Peyer's patch (tissue), 4 donors: ENCODE data around the gene PMM1. TPM values are rescaled to one million over a fixed set of nuclear protein-coding genes. Genes with fewer than 3 reads are reported as not detected.

Experiments
- DNase-seq, 3 donors: peaks; one replicate each; pipeline ENCODE4 v3.0.0-alpha.2; 2017 to 2019
- H3K27ac ChIP-seq, 4 donors: fragments of 200-600 bp; sonication (generic); one replicate each; pipeline ENCODE4 v1.5.1; 2016 to 2019
- H3K27me3 ChIP-seq, 2 donors: fragments of 200-600 bp; sonication (generic); one replicate each; pipeline ENCODE4 v1.5.1; 2019
- H3K36me3 ChIP-seq, 3 donors: fragments of 200-600 bp; sonication (generic); one replicate each; pipeline ENCODE4 v1.5.1; 2016 to 2019
- H3K4me1 ChIP-seq, 4 donors: fragments of 200-600 bp; sonication (generic); one replicate each; pipeline ENCODE4 v1.5.1; 2016 to 2019
- H3K4me3 ChIP-seq, 4 donors: fragments of 200-600 bp; sonication (generic); 1 replicate in 3 of 4; 2 replicates in 1 of 4; pipeline ENCODE4 v1.5.1; 2016 to 2019; ENCODE audit warnings: mild to moderate bottlenecking in 1 of 4
- H3K9me3 ChIP-seq, 4 donors: fragments of 200-600 bp; sonication (generic); one replicate each; pipeline ENCODE4 v1.5.1; 2016 to 2019; ENCODE audit warnings: mild to moderate bottlenecking in 1 of 4
- CTCF ChIP-seq, 6 experiments: fragments of 450-650 bp in 4 of 6; fragments of 200-600 bp in 2 of 6; sonication (generic) in 1 of 6; IDR thresholded peaks; one replicate each; pipeline ENCODE4 v1.5.1; 2017 to 2019; ENCODE audit warnings: antibody characterized with exemption in 6 of 6, mild to moderate bottlenecking in 3 of 6, moderate library complexity in 1 of 6
- POLR2A ChIP-seq, 2 donors: fragments of 450-650 bp; IDR thresholded peaks; one replicate each; pipeline ENCODE4 v1.5.1; 2017; ENCODE audit warnings: antibody characterized with exemption in 2 of 2, mild to moderate bottlenecking in 2 of 2, moderate library complexity in 2 of 2
- total RNA-seq, 4 donors: library from RNA; depleted of rRNA; stranded (reverse); fragments of >200 nt; gene quantifications; one replicate each; pipeline ENCODE4 v1.1.0, GENCODE V29; 2016

Gene PMM1
- total RNA-seq, 4 donors from 2014 or later, result 63.5 to 139 (median 101) TPM

- Histone ChIP-seq H3K4me3 (no peak overlapping the region), H3K27ac (no peak overlapping the region)
These were observed 61.4 kb downstream of the PMM1 start for GRCh38 chr22:41528132-41528766.

More at GRCh38 chr22:41528132-41528766, 61.4 kb downstream of the PMM1 start:
- Histone ChIP-seq H3K4me1 (peaks cover 0 to 24% (median 9%) of the 10 kb centered on the region in 4 donors), H3K9me3 (no peaks in the 10 kb centered on the region), H3K36me3 (peaks cover 0 to 90% (median 0%) of the 10 kb centered on the region in 3 donors), H3K27me3 (no peaks in the 10 kb centered on the region)
- no peak for DNase-seq
- TF ChIP-seq POLR2A (IDR thresholded peaks at IDR 0.05), result no peak
- no peak for TF ChIP-seq CTCF (IDR thresholded peaks at IDR 0.05)

Other genes with a start within 250 kb of the PMM1 start
- gene TEF, start 207.9 kb downstream of the PMM1 start, total RNA-seq, result 10 to 100 TPM in 3 of 4 donors, 1 to 10 TPM in 1; 6.6 to 42.2 (median 27.0) TPM
- 10 to 100 TPM; 18.2 to 78.6 (median 74.4) TPM for gene TOB2, start 143.0 kb downstream of the PMM1 start, total RNA-seq
- 10 to 100 TPM; 20.6 to 31.3 (median 23.0) TPM for gene PHF5A, start 121.1 kb downstream of the PMM1 start, total RNA-seq
- gene ACO2, start 120.7 kb downstream of the PMM1 start, total RNA-seq, result 100 to 1,000 TPM; 115 to 394 (median 356) TPM
- gene POLR3H, start 45.4 kb downstream of the PMM1 start, total RNA-seq, result 10 to 100 TPM in 3 of 4 donors, 1 to 10 TPM in 1; 9.5 to 14.9 (median 13.0) TPM
- 1 to 10 TPM in 1 of 4 donors, under 1 TPM in 1, not detected in 2; 0.80 to 1.5 TPM for gene CSDC2, start 28.8 kb downstream of the PMM1 start, total RNA-seq
- gene DESI1, start 31.2 kb upstream of the PMM1 start, total RNA-seq, result 10 to 100 TPM; 22.3 to 39.4 (median 29.9) TPM
- gene XRCC6, start 31.5 kb upstream of the PMM1 start, total RNA-seq, result 100 to 1,000 TPM; 119 to 151 (median 127) TPM
- 10 to 100 TPM; 51.5 to 87.5 (median 58.6) TPM for gene SNU13, start 99.0 kb upstream of the PMM1 start, total RNA-seq
- 10 to 100 TPM in 2 of 4 donors, 1 to 10 TPM in 2; 1.1 to 20.6 (median 11.7) TPM for gene MEI1, start 109.7 kb upstream of the PMM1 start, total RNA-seq
- 10 to 100 TPM in 2 of 4 donors, 1 to 10 TPM in 2; 8.1 to 20.6 (median 10.2) TPM for gene CCDC134, start 210.8 kb upstream of the PMM1 start, total RNA-seq
- 100 to 1,000 TPM in 3 of 4 donors, 10 to 100 TPM in 1; 66.0 to 221 (median 144) TPM for gene SREBF2, start 243.3 kb upstream of the PMM1 start, total RNA-seq